WTC11 (cell line): ENCODE results near the gene TMEM218. TPM values are rescaled to one million over a fixed set of nuclear protein-coding genes. Genes with fewer than 3 reads are reported as not detected.

Source experiments
- ATAC-seq: fragments of 200-7000 bp; cut with Tn5 transposase; 2 replicates; pipeline ENCODE4 v1.10.0; 2021; ENCODE audit warnings: mild to moderate bottlenecking, moderate library complexity
- CTCF ChIA-PET: fragments of 300-600 bp; sonication (Branson Sonifier 250); formaldehyde crosslinking; loops from one replicate; lab custom pipeline; 2021; ENCODE audit warnings: antibody characterized with exemption; lab: Charles Lee
- POLR2A ChIA-PET: fragments of 350-600 bp; sonication (Branson Sonifier 250); formaldehyde crosslinking; loops from one replicate; lab custom pipeline; 2021; ENCODE audit warnings: antibody characterized with exemption; lab: Charles Lee
- DNase-seq: peaks from one replicate; pipeline ENCODE4 v3.0.0; 2021; ENCODE audit warnings: low spot score
- H3K27ac Mint-ChIP-seq: 2 replicates; pipeline ENCODE4 v1.8.0; 2021; ENCODE audit warnings: mixed read lengths
- H3K27me3 Mint-ChIP-seq: 2 replicates; pipeline ENCODE4 v1.8.0; 2021; ENCODE audit warnings: low read depth, mild to moderate bottlenecking, moderate library complexity, mixed read lengths
- H3K36me3 Mint-ChIP-seq: 2 replicates; pipeline ENCODE4 v1.8.0; 2021; ENCODE audit warnings: mixed read lengths
- H3K4me1 Mint-ChIP-seq: 2 replicates; pipeline ENCODE4 v1.8.0; 2022; ENCODE audit warnings: mixed read lengths
- H3K4me3 Mint-ChIP-seq: 2 replicates; pipeline ENCODE4 v1.8.0; 2021; ENCODE audit warnings: mild to moderate bottlenecking, moderate library complexity, mixed read lengths
- H3K9me3 Mint-ChIP-seq: 2 replicates; pipeline ENCODE4 v1.8.0; 2021; ENCODE audit warnings: mixed read lengths
- ATF3 ChIP-seq: sonication (generic); formaldehyde crosslinking; conservative IDR thresholded peaks from 2 replicates; pipeline ENCODE4 v1.8.1; 2022; ENCODE audit warnings: mild to moderate bottlenecking, missing genetic modification reagents
- CREB1 ChIP-seq: sonication (generic); formaldehyde crosslinking; IDR thresholded peaks from 2 replicates; pipeline ENCODE4 v1.8.0; 2023; ENCODE audit warnings: mild to moderate bottlenecking, missing genetic modification reagents
- EMX1 ChIP-seq: fragments of 250-450 bp; sonication (Bioruptor Pico); IDR thresholded peaks from 2 replicates; pipeline ENCODE4 v1.8.0; 2021; ENCODE audit warnings: mild to moderate bottlenecking
- ESRRA ChIP-seq: sonication (generic); formaldehyde crosslinking; IDR thresholded peaks from 2 replicates; pipeline ENCODE4 v1.8.1; 2022; ENCODE audit warnings: mild to moderate bottlenecking, missing genetic modification reagents, borderline replicate concordance
- ETV6 ChIP-seq: sonication (generic); formaldehyde crosslinking; IDR thresholded peaks from 2 replicates; pipeline ENCODE4 v1.8.1; 2022; ENCODE audit warnings: mild to moderate bottlenecking, missing genetic modification reagents
- FOXJ3 ChIP-seq: sonication (generic); formaldehyde crosslinking; IDR thresholded peaks from 2 replicates; pipeline ENCODE4 v1.9.0; 2021; ENCODE audit warnings: missing genetic modification reagents, mild to moderate bottlenecking, borderline replicate concordance
- FOXK1 ChIP-seq: sonication (generic); formaldehyde crosslinking; IDR thresholded peaks from 2 replicates; pipeline ENCODE4 v1.8.0; 2022; ENCODE audit warnings: mild to moderate bottlenecking, moderate library complexity, missing genetic modification reagents
- FOXP1 ChIP-seq: sonication (generic); formaldehyde crosslinking; IDR thresholded peaks from 2 replicates; pipeline ENCODE4 v1.8.0; 2022; ENCODE audit warnings: missing genetic modification reagents, mild to moderate bottlenecking, moderate library complexity, borderline replicate concordance
- GTF2I ChIP-seq: fragments of 250-450 bp; sonication (Bioruptor Pico); conservative IDR thresholded peaks from 2 replicates; pipeline ENCODE4 v1.4.0; 2021; ENCODE audit warnings: mild to moderate bottlenecking
- NFE2L1 ChIP-seq: sonication (generic); formaldehyde crosslinking; IDR thresholded peaks from 2 replicates; pipeline ENCODE4 v1.8.1; 2023; ENCODE audit warnings: missing genetic modification reagents
- PRDM15 ChIP-seq: sonication (generic); formaldehyde crosslinking; IDR thresholded peaks from 2 replicates; pipeline ENCODE4 v1.8.0; 2022; ENCODE audit warnings: missing genetic modification reagents
- PREB ChIP-seq: sonication (generic); formaldehyde crosslinking; IDR thresholded peaks from 2 replicates; pipeline ENCODE4 v1.8.1; 2022; ENCODE audit warnings: mild to moderate bottlenecking, missing genetic modification reagents, moderate library complexity, borderline replicate concordance
- SOX15 ChIP-seq: fragments of 250-450 bp; sonication (Bioruptor Pico); IDR thresholded peaks from 2 replicates; pipeline ENCODE4 v1.9.0; 2021; ENCODE audit warnings: mild to moderate bottlenecking
- TP53 ChIP-seq: sonication (generic); formaldehyde crosslinking; IDR thresholded peaks from 2 replicates; pipeline ENCODE4 v1.8.1; 2023; ENCODE audit warnings: mild to moderate bottlenecking, missing genetic modification reagents
- ZNF219 ChIP-seq: sonication (generic); formaldehyde crosslinking; IDR thresholded peaks from 2 replicates; pipeline ENCODE4 v1.8.0; 2023; ENCODE audit warnings: missing genetic modification reagents, mild to moderate bottlenecking, borderline replicate concordance
- ZNF263 ChIP-seq: sonication (generic); formaldehyde crosslinking; IDR thresholded peaks from 2 replicates; pipeline ENCODE4 v1.8.1; 2022; ENCODE audit warnings: low read depth, mild to moderate bottlenecking, moderate library complexity, missing genetic modification reagents
- ZNF416 ChIP-seq: fragments of 250-450 bp; sonication (Bioruptor Pico); IDR thresholded peaks from 2 replicates; pipeline ENCODE4 v1.9.0; 2021; ENCODE audit warnings: mild to moderate bottlenecking, inconsistent platforms
- ZNF425 ChIP-seq: fragments of 250-450 bp; sonication (Bioruptor Pico); conservative IDR thresholded peaks from 2 replicates; pipeline ENCODE4 v1.9.0; 2021; ENCODE audit warnings: mild to moderate bottlenecking
- ZNF512 ChIP-seq: sonication (generic); formaldehyde crosslinking; IDR thresholded peaks from 2 replicates; pipeline ENCODE4 v1.8.1; 2022; ENCODE audit warnings: missing genetic modification reagents, borderline replicate concordance
- total RNA-seq: library from RNA; stranded (reverse); gene quantifications from 3 replicates; pipeline ENCODE4 v1.2.3, GENCODE V29; 2021

TMEM218 gene
- total RNA-seq, 1 experiment from 2014 or later: 10.3 TPM

GRCh38 chr11:125094731-125095130, 16.7 kb downstream of the TMEM218 start:
- peaks cover 10% of the 10 kb centered on the region for H3K36me3 Mint-ChIP-seq
- H3K27ac Mint-ChIP-seq: no peak overlapping the region
- POLR2A ChIA-PET: no interaction called here
- no peaks in the 10 kb centered on the region for H3K27me3 Mint-ChIP-seq
- ATAC-seq (no peak), DNase-seq (no peak)
- H3K4me1 Mint-ChIP-seq: peaks cover 25% of the 10 kb centered on the region
- no peaks in the 10 kb centered on the region for H3K9me3 Mint-ChIP-seq
- H3K4me3 Mint-ChIP-seq: no peak overlapping the region
- TF ChIP-seq PREB (CRISPR knock-in tag) (no peak), ZNF425 (CRISPR knock-in tag) (no peak), ZNF416 (CRISPR knock-in tag) (no peak), EMX1 (no peak)
- CTCF ChIA-PET: no interaction called here

DNA sequence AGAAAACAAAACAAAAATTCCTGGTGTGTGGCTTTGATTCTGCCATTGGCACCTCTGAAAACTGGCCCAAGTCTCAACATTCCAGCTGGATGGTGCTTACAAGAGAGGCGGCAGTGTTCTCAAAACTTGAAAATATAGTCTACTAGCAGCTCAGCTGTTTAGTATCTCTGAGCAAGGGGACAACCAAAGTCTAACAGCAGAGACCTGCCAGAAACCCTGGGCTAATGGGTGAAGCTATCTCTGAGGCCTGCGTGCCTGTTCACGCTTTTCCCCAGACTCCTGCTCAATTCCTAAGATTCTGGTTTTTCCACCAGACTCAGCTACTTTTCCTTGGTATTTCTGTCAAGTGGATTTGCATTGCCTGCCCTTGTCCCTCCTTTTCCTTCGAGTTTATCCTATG, 17.9 kb downstream of the TMEM218 start:
- CTCF ChIA-PET: interaction anchor here (0.6 to 5.3 kb wide), 12 partner anchors 12 to 343 kb away, joined by 3 to 128 read pairs (median 4); no protein-coding TSS in a partner anchor
- Mint-ChIP-seq H3K4me1 (peaks cover 25% of the 10 kb centered on the region), H3K27me3 (no peaks in the 10 kb centered on the region), H3K4me3 (no peak overlapping the region)
- TF ChIP-seq NFE2L1 (CRISPR knock-in tag) (no peak), ZNF512 (no peak), ETV6 (CRISPR knock-in tag) (no peak), ESRRA (CRISPR knock-in tag) (no peak), FOXJ3 (no peak), ZNF219 (CRISPR knock-in tag) (no peak), GTF2I (CRISPR knock-in tag) (no peak), FOXP1 (CRISPR knock-in tag) (no peak)
- TF ChIP-seq, all 79 proteins: peak for 0
- Mint-ChIP-seq H3K27ac (no peak overlapping the region), H3K36me3 (peaks cover 9% of the 10 kb centered on the region), H3K9me3 (no peaks in the 10 kb centered on the region)
- POLR2A ChIA-PET: no interaction called here
- DNase-seq: no peak
- ATAC-seq: no peak

DNA sequence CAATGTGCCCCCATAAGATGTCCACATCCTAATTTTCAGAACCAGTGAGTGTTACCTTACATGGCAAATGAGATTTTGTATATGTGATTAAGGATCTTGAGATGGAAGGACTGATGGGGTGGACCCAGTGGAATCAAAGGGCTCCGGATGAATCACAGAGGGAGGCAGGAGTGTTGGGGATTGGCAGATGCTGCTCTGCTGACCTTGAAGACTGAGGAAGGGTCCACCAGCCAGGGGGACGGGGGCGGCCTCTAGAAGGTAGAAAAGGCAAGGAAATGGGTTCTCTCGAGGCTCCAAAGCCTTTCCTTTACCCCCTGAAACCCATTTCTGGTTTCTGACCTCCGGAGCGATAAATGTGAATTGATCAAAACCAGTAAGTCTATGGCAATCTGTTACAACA, 18.8 kb downstream of the TMEM218 start:
- DNase-seq: no peak
- H3K4me1 Mint-ChIP-seq: peaks cover 25% of the 10 kb centered on the region
- ChIA-PET POLR2A (no interaction called here), CTCF (interaction anchor here (0.6 to 5.3 kb wide), 22 partner anchors 11 to 811 kb away, joined by 3 to 128 read pairs (median 5); partner anchors contain the start of genes PUS3 and TMEM218)
- no peaks in the 10 kb centered on the region for H3K9me3 Mint-ChIP-seq
- ATAC-seq: no peak
- TF ChIP-seq SOX15 (CRISPR knock-in tag) (no peak), ATF3 (CRISPR knock-in tag) (no peak), TP53 (no peak), ZNF263 (no peak), FOXK1 (no peak), CREB1 (CRISPR knock-in tag) (no peak), PRDM15 (CRISPR knock-in tag) (no peak)
- H3K4me3 Mint-ChIP-seq: no peak overlapping the region
- H3K36me3 Mint-ChIP-seq: peaks cover 6% of the 10 kb centered on the region; the same call in 1 of the 2 replicates
- no peaks in the 10 kb centered on the region for H3K27me3 Mint-ChIP-seq
- H3K27ac Mint-ChIP-seq: no peak overlapping the region
